HEK293 (cell line): ENCODE results near the gene DYRK2.

Source experiments
- CTCF ChIA-PET: fragments of 350-600 bp; formaldehyde crosslinking; extraction: SDS; loops from one replicate; lab custom pipeline; 2021; ENCODE audit warnings: antibody characterized with exemption; lab: Yijun Ruan, JAX
- POLR2A ChIA-PET: fragments of 300-600 bp; formaldehyde crosslinking; extraction: SDS; loops from one replicate; lab custom pipeline; 2020; ENCODE audit warnings: antibody characterized with exemption, inconsistent platforms; lab: Yijun Ruan, JAX
- H3K27ac ChIP-seq: fragments of 200-500 bp; sonication (Bioruptor generic); 2 replicates; pipeline ENCODE4 v1.5.1; 2014; ENCODE audit warnings: low read depth, low read length, control low read depth, inconsistent platforms; ENCODE audit errors: extremely low read depth
- H3K36me3 ChIP-seq, 2 experiments: fragments of 200-500 bp in 1 of 2; sonication (Bioruptor generic) in 1 of 2; 1 replicate in 1 of 2; 2 replicates in 1 of 2; pipeline ENCODE4 v1.5.1; 2014 to 2017; ENCODE audit warnings: inconsistent platforms in 2 of 2, low read length in 2 of 2; ENCODE audit not compliant: control insufficient read depth in 2 of 2, insufficient read depth in 1 of 2
- H3K4me1 ChIP-seq: fragments of 200-500 bp; sonication (Bioruptor generic); 2 replicates; pipeline ENCODE4 v1.5.1; 2014; ENCODE audit warnings: mild to moderate bottlenecking, low read length, inconsistent platforms; ENCODE audit not compliant: control insufficient read depth, insufficient read depth
- H3K4me3 ChIP-seq: 2 replicates; pipeline ENCODE4 v1.5.1; 2011; ENCODE audit warnings: low read depth, mild to moderate bottlenecking, control low read depth, low read length, moderate library complexity
- H3K9me3 ChIP-seq: fragments of 200-500 bp; sonication (Bioruptor generic); 2 replicates; pipeline ENCODE4 v1.5.1; 2014; ENCODE audit warnings: low read depth, low read length, inconsistent platforms; ENCODE audit not compliant: control insufficient read depth, insufficient read depth
- BCL6B ChIP-seq: fragments of 450-650 bp; formaldehyde crosslinking; IDR thresholded peaks from 2 replicates; pipeline ENCODE4 v1.5.1; 2017; ENCODE audit warnings: missing biosample characterization, missing genetic modification characterization
- OSR2 ChIP-seq: fragments of 450-650 bp; formaldehyde crosslinking; IDR thresholded peaks from 2 replicates; pipeline ENCODE4 v1.5.1; 2016; ENCODE audit warnings: missing biosample characterization, missing genetic modification characterization
- SETDB1 ChIP-seq: IDR thresholded peaks from one replicate; pipeline ENCODE4 v1.6.1; 2017; ENCODE audit warnings: mild to moderate bottlenecking, low read length, moderate library complexity, mixed read lengths; ENCODE audit not compliant: insufficient read length
- SP7 ChIP-seq: fragments of 450-650 bp; formaldehyde crosslinking; IDR thresholded peaks from 2 replicates; pipeline ENCODE4 v1.5.1; 2016; ENCODE audit warnings: missing biosample characterization, missing genetic modification characterization
- TCF7L2 ChIP-seq: IDR thresholded peaks from 2 replicates; pipeline ENCODE4 v1.6.1; 2011; ENCODE audit warnings: low read depth, mild to moderate bottlenecking, inconsistent platforms, low read length, moderate library complexity, borderline replicate concordance
- ZBTB48 ChIP-seq: fragments of 450-650 bp; formaldehyde crosslinking; IDR thresholded peaks from 2 replicates; pipeline ENCODE4 v1.5.1; 2016; ENCODE audit warnings: missing biosample characterization, missing genetic modification characterization
- ZNF138 ChIP-seq: fragments of 450-650 bp; formaldehyde crosslinking; IDR thresholded peaks from 2 replicates; pipeline ENCODE4 v1.5.1; 2016; ENCODE audit warnings: missing biosample characterization, missing genetic modification characterization, borderline replicate concordance
- ZNF37A ChIP-seq: fragments of 450-650 bp; IDR thresholded peaks from 2 replicates; pipeline ENCODE4 v1.5.1; 2018; ENCODE audit warnings: missing biosample characterization, missing genetic modification characterization
- ZNF473 ChIP-seq: fragments of 450-650 bp; formaldehyde crosslinking; IDR thresholded peaks from 2 replicates; pipeline ENCODE4 v1.5.1; 2017; ENCODE audit warnings: missing biosample characterization, missing genetic modification characterization
- ZNF600 ChIP-seq: fragments of 450-650 bp; formaldehyde crosslinking; IDR thresholded peaks from 2 replicates; pipeline ENCODE4 v1.5.1; 2016; ENCODE audit warnings: missing biosample characterization, missing genetic modification characterization
- ZNF610 ChIP-seq: fragments of 450-650 bp; formaldehyde crosslinking; IDR thresholded peaks from 2 replicates; pipeline ENCODE4 v1.5.1; 2016; ENCODE audit warnings: missing biosample characterization, missing genetic modification characterization, borderline replicate concordance
- ZNF777 ChIP-seq: fragments of 450-650 bp; formaldehyde crosslinking; IDR thresholded peaks from 2 replicates; pipeline ENCODE4 v1.5.1; 2017; ENCODE audit warnings: missing biosample characterization, missing genetic modification characterization, borderline replicate concordance
- TF ChIP-seq, protein P1 (sequence below): fragments of 450-650 bp; formaldehyde crosslinking; IDR thresholded peaks from 2 replicates; pipeline ENCODE4 v1.5.1; 2017; ENCODE audit warnings: missing biosample characterization, missing genetic modification characterization
- TF ChIP-seq, protein P2 (sequence below): fragments of 450-650 bp; formaldehyde crosslinking; IDR thresholded peaks from 2 replicates; pipeline ENCODE4 v1.5.1; 2016; ENCODE audit warnings: missing biosample characterization, missing genetic modification characterization
- TF ChIP-seq, protein P3 (sequence below): fragments of 450-650 bp; formaldehyde crosslinking; conservative IDR thresholded peaks from 2 replicates; pipeline ENCODE4 v1.5.1; 2016; ENCODE audit warnings: low read depth, missing biosample characterization, missing genetic modification characterization
- TF ChIP-seq, protein P4 (sequence below): fragments of 450-650 bp; formaldehyde crosslinking; IDR thresholded peaks from 2 replicates; pipeline ENCODE4 v1.5.1; 2017; ENCODE audit warnings: missing biosample characterization, missing genetic modification characterization

The DYRK2 gene

GRCh38 chr12:67665679-67666078, 17.1 kb downstream of the DYRK2 start (continued):
- TF ChIP-seq SP7 (tag by site-specific recombination), result no peak

- peaks cover 0 to 5% of the 10 kb centered on the region in 2 experiments; a peak in 1 of 3 replicates for H3K36me3 ChIP-seq
- H3K27ac ChIP-seq, result no peak overlapping the region
- no peaks in the 10 kb centered on the region for H3K9me3 ChIP-seq
- POLR2A ChIA-PET, result no interaction called here
- no peaks in the 10 kb centered on the region; the same call in 1 of the 2 replicates for H3K4me1 ChIP-seq
- TF ChIP-seq ZNF138 (tag by site-specific recombination) (no peak), BCL6B (no peak), ZBTB48 (no peak), TCF7L2 (no peak), ZNF37A (tag by site-specific recombination) (no peak), SETDB1 (no peak), ZNF473 (tag by site-specific recombination) (no peak), OSR2 (no peak), ZNF610 (tag by site-specific recombination) (no peak)
- TF ChIP-seq, protein P1, sequence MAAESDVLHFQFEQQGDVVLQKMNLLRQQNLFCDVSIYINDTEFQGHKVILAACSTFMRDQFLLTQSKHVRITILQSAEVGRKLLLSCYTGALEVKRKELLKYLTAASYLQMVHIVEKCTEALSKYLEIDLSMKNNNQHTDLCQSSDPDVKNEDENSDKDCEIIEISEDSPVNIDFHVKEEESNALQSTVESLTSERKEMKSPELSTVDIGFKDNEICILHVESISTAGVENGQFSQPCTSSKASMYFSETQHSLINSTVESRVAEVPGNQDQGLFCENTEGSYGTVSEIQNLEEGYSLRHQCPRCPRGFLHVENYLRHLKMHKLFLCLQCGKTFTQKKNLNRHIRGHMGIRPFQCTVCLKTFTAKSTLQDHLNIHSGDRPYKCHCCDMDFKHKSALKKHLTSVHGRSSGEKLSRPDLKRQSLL (tag by site-specific recombination), result no peak
- TF ChIP-seq, protein P2, sequence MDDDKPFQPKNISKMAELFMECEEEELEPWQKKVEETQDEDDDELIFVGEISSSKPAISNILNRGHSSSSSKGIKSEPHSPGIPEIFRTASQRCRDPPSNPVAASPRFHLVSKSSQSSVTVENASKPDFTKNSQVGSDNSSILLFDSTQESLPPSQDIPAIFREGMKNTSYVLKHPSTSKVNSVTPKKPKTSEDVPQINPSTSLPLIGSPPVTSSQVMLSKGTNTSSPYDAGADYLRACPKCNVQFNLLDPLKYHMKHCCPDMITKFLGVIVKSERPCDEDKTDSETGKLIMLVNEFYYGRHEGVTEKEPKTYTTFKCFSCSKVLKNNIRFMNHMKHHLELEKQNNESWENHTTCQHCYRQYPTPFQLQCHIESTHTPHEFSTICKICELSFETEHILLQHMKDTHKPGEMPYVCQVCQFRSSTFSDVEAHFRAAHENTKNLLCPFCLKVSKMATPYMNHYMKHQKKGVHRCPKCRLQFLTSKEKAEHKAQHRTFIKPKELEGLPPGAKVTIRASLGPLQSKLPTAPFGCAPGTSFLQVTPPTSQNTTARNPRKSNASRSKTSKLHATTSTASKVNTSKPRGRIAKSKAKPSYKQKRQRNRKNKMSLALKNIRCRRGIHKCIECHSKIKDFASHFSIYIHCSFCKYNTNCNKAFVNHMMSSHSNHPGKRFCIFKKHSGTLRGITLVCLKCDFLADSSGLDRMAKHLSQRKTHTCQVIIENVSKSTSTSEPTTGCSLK (tag by site-specific recombination), result no peak
- H3K4me3 ChIP-seq, result no peak overlapping the region
- CTCF ChIA-PET, result interaction anchor here (0.6 kb wide), 1 partner anchor 48 kb away, joined by 3 read pairs; no protein-coding TSS in a partner anchor
Measured at GRCh38 chr12:67666605-67667004, 18.1 kb downstream of the DYRK2 start.

GRCh38 chr12:67667276-67668073, 18.9 kb downstream of the DYRK2 start:
- ChIA-PET POLR2A (no interaction called here), CTCF (interaction anchor here (0.6 kb wide), 1 partner anchor 49 kb away, joined by 3 read pairs; no protein-coding TSS in a partner anchor)
- TF ChIP-seq ZNF600 (peak; percentile 82), ZNF777 (tag by site-specific recombination) (no peak), SP7 (tag by site-specific recombination) (no peak)
- TF ChIP-seq, protein P3, sequence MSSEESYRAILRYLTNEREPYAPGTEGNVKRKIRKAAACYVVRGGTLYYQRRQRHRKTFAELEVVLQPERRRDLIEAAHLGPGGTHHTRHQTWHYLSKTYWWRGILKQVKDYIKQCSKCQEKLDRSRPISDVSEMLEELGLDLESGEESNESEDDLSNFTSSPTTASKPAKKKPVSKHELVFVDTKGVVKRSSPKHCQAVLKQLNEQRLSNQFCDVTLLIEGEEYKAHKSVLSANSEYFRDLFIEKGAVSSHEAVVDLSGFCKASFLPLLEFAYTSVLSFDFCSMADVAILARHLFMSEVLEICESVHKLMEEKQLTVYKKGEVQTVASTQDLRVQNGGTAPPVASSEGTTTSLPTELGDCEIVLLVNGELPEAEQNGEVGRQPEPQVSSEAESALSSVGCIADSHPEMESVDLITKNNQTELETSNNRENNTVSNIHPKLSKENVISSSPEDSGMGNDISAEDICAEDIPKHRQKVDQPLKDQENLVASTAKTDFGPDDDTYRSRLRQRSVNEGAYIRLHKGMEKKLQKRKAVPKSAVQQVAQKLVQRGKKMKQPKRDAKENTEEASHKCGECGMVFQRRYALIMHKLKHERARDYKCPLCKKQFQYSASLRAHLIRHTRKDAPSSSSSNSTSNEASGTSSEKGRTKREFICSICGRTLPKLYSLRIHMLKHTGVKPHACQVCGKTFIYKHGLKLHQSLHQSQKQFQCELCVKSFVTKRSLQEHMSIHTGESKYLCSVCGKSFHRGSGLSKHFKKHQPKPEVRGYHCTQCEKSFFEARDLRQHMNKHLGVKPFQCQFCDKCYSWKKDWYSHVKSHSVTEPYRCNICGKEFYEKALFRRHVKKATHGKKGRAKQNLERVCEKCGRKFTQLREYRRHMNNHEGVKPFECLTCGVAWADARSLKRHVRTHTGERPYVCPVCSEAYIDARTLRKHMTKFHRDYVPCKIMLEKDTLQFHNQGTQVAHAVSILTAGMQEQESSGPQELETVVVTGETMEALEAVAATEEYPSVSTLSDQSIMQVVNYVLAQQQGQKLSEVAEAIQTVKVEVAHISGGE (tag by site-specific recombination), result peak; percentile 25; the same call in 1 of the 2 replicates
- TF ChIP-seq, protein P4, sequence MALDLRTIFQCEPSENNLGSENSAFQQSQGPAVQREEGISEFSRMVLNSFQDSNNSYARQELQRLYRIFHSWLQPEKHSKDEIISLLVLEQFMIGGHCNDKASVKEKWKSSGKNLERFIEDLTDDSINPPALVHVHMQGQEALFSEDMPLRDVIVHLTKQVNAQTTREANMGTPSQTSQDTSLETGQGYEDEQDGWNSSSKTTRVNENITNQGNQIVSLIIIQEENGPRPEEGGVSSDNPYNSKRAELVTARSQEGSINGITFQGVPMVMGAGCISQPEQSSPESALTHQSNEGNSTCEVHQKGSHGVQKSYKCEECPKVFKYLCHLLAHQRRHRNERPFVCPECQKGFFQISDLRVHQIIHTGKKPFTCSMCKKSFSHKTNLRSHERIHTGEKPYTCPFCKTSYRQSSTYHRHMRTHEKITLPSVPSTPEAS (tag by site-specific recombination), result peak; percentile 84
- Histone ChIP-seq H3K36me3 (peaks cover 0 to 5% of the 10 kb centered on the region in 2 experiments; a peak in 1 of 3 replicates), H3K4me1 (no peaks in the 10 kb centered on the region; the same call in 1 of the 2 replicates), H3K9me3 (no peaks in the 10 kb centered on the region), H3K27ac (no peak overlapping the region), H3K4me3 (no peak overlapping the region)
